ENCODE measurements around the gene MYO6. TPM values are rescaled to one million over a fixed set of nuclear protein-coding genes. Genes with fewer than 3 reads are reported as not detected.
A peak's percentile ranks its signal among the peaks of the same experiment; 100 is the strongest.
"Not testable (repeated sequence)": the region's sequence is repeated elsewhere in the genome, so short reads cannot be mapped to it uniquely, and the experiment has no call there.

Gene MYO6
- total RNA-seq, 4 donors from 2014 or later, result 36.1 to 45.3 (median 39.1) TPM

GRCh38 chr6:75893058-75893775, 144.2 kb downstream of the MYO6 start:
- TF ChIP-seq POLR2A (IDR thresholded peaks at IDR 0.05) (no peak), CTCF (IDR thresholded peaks at IDR 0.05) (peak; percentile 27 to 82 (median 65))
- Histone ChIP-seq H3K36me3 (peaks cover 0 to 3% of the 10 kb centered on the region in 2 donors), H3K27ac (no peak overlapping the region), H3K4me1 (no peaks in the 10 kb centered on the region), H3K4me3 (replicated peaks in 1 of 3) (no peak overlapping the region), H3K9me3 (no peaks in the 10 kb centered on the region), H3K27me3 (no peaks in the 10 kb centered on the region)
- intact Hi-C loops (cut with DNase I), result no loop called here
- DNase-seq, result no peak
- WGBS, 2 donors, result 15 to 19% methylated on average over 5 of the region's 5 CpGs

GRCh38 chr6:75893776-75894152, 144.7 kb downstream of the MYO6 start:
- H3K36me3 ChIP-seq, result peaks cover 0 to 3% of the 10 kb centered on the region in 2 donors
- intact Hi-C loops (cut with DNase I), result no loop called here
- WGBS, 2 donors, result 67 to 79% methylated on average over 2 of the region's 2 CpGs
- H3K4me1 ChIP-seq, result no peaks in the 10 kb centered on the region
- H3K27me3 ChIP-seq, result no peaks in the 10 kb centered on the region
- no peak overlapping the region for H3K4me3 ChIP-seq (replicated peaks in 1 of 3)
- TF ChIP-seq POLR2A (IDR thresholded peaks at IDR 0.05) (no peak), CTCF (IDR thresholded peaks at IDR 0.05) (no peak)
- DNase-seq, result no peak
- H3K9me3 ChIP-seq, result no peaks in the 10 kb centered on the region
- H3K27ac ChIP-seq, result no peak overlapping the region

GRCh38 chr6:75896526-75896925, 147.5 kb downstream of the MYO6 start:
- Histone ChIP-seq H3K4me1 (no peaks in the 10 kb centered on the region), H3K27me3 (no peaks in the 10 kb centered on the region), H3K27ac (no peak overlapping the region), H3K4me3 (replicated peaks in 1 of 3) (no peak overlapping the region), H3K36me3 (no peaks in the 10 kb centered on the region), H3K9me3 (no peaks in the 10 kb centered on the region)
- DNase-seq, result no peak
- intact Hi-C loops (cut with DNase I), result no loop called here
- TF ChIP-seq CTCF (IDR thresholded peaks at IDR 0.05) (no peak), POLR2A (IDR thresholded peaks at IDR 0.05) (no peak)
- WGBS, 2 donors, result 63 to 97% methylated on average over 3 of the region's 3 CpGs

GRCh38 chr6:75900216-75900615, 151.2 kb downstream of the MYO6 start:
- 87 to 96% methylated on average over 1 of the region's 1 CpG for WGBS, 2 donors
- H3K27me3 ChIP-seq; H3K9me3 ChIP-seq; H3K36me3 ChIP-seq; intact Hi-C loops (cut with DNase I); H3K4me3 ChIP-seq (replicated peaks in 1 of 3); DNase-seq; H3K4me1 ChIP-seq; H3K27ac ChIP-seq: not testable (repeated sequence)

GRCh38 chr6:75905129-75905528, 156.1 kb downstream of the MYO6 start:
- H3K9me3 ChIP-seq; H3K4me1 ChIP-seq; H3K36me3 ChIP-seq; intact Hi-C loops (cut with DNase I); H3K4me3 ChIP-seq (replicated peaks in 1 of 3); H3K27ac ChIP-seq; DNase-seq; H3K27me3 ChIP-seq: not testable (repeated sequence)
- 95 to 96% methylated on average over 14 of the region's 14 CpGs for WGBS, 2 donors

- intact Hi-C loops (cut with DNase I), result no loop called here
- no peaks in the 10 kb centered on the region for H3K27me3 ChIP-seq
- no peaks in the 10 kb centered on the region for H3K9me3 ChIP-seq
- no peak for DNase-seq
- 83 to 84% methylated on average over 3 of the region's 3 CpGs for WGBS, 2 donors
- H3K27ac ChIP-seq, result no peak overlapping the region
- H3K4me3 ChIP-seq (replicated peaks in 1 of 3), result no peak overlapping the region
- H3K4me1 ChIP-seq, result no peaks in the 10 kb centered on the region
- no peaks in the 10 kb centered on the region for H3K36me3 ChIP-seq
- no peak for TF ChIP-seq POLR2A (IDR thresholded peaks at IDR 0.05)
- TF ChIP-seq CTCF (IDR thresholded peaks at IDR 0.05), result no peak
Measured at GRCh38 chr6:75906871-75907270, 157.8 kb downstream of the MYO6 start.

Measured in thyroid gland (tissue), 4 donors.